HG03571 (cell line): ENCODE data around the gene RSBN1L.
"Not testable (repeated sequence)": the region's sequence is repeated elsewhere in the genome, so short reads cannot be mapped to it uniquely, and the experiment has no call there.

Experiments used
- ATAC-seq: cut with Tn5 transposase; IDR thresholded peaks from one replicate; pipeline ENCODE4 v1.9.1; 2021; ENCODE audit not compliant: unreplicated experiment

The RSBN1L gene

DNA sequence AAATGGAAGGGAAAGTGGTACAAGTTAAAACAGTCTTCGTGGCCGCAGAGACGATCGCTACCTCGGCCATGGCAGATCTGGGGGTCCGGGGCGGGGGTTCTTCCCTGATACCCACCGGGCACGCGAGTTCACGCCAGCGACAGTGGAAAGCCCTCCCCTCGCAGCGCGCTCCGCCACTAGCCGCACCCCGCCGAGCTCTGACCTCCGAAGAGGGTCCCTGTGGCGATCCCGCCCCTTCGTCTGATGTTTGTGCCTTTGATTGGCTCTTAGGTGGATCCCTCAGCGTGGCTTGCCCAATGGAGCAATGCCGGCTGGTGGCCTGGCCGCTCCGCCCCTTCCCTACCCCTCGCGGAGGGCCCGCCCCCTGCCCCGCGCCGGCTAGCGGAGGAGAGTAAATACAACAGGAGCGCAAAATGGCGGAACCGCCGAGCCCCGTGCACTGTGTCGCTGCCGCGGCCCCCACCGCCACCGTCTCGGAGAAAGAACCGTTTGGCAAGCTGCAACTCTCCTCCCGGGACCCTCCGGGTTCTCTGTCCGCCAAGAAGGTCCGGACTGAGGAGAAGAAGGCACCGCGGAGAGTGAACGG, at the start of gene RSBN1L:
Gene RSBN1L (plus strand): TSS at position 403 of the 586 bp plus-strand sequence. CDS start 11 bp downstream, at position 414.
- ATAC-seq = peak; percentile 95

DNA sequence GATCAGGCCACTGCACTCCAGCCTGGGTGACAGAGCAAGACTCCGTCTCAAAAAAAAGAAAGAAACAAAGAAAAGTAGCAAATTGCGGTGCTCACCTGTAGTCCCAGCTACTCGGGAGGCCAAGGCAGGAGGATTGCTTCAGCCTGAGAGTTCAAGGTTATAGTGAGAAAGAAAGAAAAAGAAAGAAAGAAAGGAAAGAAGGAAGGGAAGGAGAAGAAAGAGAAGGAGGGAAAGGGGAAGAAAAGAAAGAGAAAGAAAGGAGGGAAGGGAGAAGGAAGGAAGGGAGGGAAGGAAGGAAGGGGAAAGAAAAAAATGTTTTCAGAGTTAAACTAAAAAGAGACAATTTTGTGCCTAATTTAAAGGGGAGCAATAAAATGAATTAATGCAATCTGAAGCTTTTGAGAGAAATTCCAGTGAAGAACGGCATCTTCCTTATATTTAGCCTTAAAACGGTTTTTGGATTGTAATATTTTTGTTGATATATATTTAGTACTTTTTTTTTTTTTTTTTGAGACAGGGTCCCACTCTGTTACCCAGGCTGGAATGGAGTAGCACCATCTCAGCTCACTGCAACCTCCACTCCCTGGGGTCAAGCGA, 47.4 kb upstream of the RSBN1L start:
- ATAC-seq = no peak

DNA sequence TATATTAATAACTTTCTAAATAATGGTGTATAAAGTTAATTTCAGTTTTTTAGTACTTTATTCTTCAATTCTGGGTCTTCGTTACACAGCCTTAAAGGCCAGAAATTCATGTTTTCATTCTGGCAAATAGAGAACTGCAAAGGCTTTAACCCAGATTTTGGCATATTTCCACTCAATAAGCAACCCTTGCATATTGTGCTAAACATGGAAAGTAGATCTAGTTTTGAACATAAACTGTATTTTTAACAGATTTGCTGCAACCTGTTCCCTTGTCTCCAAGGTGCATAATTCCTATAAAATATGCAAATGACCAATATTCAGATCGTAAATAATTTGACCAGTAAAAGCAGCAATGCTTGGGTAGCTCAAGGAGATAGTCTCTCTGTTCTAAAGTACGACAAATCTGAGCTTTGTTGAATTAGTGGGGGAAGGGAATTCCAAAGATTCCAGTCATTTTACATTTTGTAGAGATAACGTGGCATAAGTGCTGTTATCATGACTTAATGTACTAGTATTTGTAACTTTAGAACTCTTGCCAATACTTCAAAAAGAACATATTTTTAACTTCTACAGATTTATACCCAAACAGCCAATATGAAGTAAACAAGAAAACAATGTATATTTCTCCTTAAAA, 46.4 kb upstream of the RSBN1L start:
- no peak for ATAC-seq

DNA sequence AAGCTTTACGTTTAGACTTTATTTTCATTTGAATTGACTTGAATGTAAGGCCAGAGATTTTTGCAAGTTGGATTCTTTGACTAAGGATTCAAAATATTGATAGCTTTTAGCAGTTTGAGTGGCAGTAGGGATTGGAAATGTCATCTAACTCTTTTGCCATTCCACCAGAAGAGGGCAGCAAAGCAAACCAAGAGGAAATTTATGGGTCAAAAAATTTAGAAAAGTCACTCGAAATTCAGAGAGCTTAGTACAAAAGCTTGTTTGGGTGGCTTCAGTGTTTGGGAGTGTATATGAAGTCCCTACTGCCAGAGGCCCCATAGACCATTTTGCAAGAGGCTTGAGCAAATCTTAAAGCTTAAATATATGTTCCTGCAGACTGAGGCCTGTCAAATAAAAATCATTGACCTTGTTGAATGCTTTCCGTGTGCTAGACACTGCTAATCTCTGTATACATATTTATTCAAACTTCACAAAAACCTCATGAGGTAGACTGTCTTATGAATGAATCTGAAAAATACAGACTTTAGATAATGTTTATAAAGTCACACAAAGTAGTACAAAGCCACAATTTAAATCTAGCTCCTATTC, 44.6 kb upstream of the RSBN1L start:
- no peak for ATAC-seq

DNA sequence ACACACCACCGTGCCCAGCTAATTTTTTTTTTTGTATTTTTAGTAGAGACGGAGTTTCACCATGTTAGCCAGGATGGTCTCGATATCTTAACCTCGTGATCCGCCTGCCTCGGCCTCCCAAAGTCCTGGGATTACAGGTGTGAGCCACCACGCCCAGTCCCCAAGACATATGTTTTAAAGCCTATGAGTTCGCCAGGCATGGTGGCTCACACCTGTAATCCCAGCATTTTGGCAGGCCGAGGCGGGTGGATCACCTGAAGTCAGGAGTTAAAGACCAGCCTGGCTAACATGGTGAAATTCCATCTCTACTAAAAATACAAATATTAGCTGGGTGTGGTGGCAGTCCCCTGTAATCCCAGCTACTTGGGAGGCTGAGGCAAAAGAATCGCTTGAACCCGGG, 43.4 kb upstream of the RSBN1L start:
- ATAC-seq = not testable (repeated sequence)

DNA sequence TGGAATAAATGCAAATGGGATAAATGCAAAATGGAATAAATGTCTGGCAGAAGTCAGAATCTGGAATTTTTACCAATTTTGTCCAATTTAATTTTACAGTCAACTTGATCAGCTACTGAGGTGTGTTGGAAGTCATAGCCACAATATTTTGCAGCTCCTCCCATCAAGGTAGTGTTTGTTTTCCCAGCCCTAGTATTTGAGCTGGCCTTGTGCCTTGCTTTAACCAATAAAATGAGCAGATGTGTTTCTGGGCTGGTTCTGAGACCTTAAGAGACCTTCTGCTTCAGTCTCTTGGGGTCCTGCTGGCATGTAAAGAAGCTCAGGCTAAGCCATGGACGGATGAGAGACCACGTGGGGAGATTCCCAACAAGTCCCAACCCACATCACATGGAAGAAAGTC, 42.7 kb upstream of the RSBN1L start:
- no peak for ATAC-seq

DNA sequence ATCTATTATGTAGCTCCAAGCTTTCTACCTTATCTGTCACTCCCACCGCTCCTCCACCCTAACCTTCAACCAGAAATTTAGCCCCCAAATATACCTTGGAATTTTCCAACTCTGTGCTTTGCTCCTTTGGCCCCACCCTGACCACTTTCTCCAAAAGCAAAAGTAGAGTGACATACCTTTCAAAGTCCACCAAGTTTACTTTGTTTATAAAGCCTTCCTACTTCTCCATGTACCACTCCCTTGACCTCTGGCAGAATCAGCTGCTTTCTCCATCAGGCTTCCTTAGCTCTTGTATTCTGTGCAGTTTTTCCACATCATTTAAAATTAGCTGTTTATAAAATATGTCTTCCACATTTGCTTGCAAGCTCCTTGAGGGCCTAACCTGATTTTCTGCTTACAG, 40.9 kb upstream of the RSBN1L start:
- no peak for ATAC-seq

DNA sequence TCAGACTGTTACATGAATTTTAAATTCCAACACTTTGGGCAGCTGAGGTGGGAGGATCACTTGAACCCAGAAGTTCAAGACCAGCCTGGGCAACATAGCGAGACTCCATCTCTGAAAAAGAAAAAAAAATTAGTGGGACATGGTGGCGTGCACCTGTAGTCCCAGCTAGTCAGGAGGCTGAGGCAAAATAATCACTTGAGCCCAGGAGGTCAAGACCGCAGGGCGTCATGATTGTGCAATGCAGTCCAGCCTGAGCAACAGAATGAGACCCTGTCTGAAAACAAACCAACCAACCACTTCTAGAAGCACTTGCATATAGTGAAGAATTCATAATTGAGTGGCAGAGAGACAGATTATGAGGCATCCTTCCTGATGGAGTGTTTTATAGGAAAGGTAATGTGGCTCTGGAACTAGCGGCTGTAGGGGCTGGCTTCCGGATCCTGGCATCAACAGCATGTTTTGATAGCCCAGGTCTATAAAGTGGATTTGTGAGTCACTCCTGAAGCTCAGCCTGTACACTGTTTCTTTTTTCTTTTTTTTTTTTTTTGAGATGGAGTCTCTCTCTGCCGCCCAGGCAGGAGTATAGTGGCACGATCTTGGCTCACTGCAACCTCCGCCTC, 40.3 kb upstream of the RSBN1L start:
- ATAC-seq = no peak

DNA sequence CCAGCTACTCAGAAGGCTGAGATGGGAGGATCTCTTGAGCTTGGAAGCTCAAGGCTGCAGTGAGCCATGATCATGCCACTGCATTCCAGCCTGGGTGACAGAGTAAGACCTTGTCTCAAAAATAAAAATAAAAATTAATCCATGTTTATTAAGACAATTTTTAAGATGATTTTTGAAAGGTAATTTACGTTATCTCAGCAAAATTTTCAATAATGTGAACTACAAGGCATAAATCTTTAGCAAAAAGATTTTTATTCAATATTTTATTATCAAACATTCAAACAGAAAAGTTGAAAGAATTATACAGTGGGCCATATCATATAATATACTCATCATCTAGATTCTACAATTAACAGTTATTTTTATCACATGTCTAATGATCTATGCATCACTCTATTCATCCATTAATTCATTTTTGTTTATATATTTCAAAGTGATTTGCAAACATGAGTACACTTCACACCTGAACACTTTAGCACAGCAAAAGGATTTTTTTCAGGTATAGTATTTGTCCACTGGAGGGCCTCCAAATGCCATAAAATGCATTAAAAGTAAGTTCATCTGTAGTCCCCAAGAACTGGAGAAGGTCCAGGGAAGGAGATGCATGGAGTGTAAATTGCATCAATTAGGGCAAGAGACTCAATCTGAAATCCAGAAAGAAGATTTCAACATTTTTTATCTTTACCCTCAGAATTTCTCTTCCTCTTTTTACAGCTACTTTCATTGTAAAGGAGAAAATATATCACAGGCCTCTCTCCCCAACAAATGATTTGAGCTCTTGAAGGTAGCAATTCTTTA, 38.6 kb upstream of the RSBN1L start:
- no peak for ATAC-seq

DNA sequence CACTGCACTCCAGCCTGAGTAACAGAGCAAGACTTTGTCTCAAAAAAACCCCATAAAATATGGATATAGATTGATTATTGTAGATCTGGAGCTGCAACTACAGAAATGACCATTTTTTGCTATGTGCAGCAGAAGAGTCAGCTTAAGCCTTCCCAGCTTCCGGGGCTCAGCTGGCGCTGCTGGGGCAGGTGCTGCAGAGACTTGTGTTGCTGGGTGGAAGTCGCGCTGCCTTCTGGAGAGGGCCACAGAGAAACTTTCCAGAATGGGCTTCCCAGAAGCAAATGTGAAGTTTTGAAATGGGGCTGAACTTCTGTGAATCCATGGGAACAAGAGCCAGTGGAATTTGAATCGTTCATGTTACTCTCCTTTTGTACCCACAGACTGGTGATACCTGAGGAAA, 37.3 kb upstream of the RSBN1L start:
- ATAC-seq = no peak

DNA sequence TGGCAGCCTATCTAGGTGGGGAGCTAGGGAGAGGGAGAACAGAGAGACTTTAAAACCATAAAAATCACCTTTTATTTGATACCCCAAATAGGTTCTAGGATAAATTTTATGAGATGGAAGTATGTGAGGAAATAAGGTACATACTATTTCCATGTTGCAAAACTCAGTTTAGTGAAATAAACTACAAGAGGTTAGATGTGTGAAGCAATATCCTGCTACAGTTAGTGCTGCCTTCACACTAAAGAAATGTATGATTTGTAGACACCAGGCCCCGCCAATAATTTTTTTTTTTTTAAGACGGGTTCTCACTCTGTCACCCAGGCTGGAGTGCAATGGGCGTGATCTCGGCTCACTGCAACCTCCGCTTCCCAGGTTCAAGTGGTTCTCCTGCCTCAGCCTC, 34.4 kb upstream of the RSBN1L start:
- no peak for ATAC-seq

DNA sequence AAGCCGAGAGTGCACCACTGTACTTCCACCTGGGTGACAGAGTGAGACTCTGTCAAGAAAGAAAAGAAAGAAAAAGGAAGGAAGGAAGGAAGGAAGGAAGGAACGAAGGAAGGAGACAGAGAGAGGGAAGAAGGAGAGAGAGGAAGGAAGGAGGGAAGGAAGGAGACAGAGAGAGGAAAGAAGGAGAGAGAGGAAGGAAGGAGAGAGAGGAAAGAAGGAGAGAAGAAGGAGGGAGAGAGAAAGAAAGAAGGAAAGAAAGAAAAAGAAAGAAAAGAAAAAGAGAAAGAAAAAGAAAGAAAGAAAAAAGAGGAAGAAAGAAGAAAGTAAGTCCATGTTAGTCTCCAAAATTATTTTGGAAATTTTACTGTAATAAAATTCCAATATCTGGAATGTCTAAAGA, 33.4 kb upstream of the RSBN1L start:
- ATAC-seq = no peak

DNA sequence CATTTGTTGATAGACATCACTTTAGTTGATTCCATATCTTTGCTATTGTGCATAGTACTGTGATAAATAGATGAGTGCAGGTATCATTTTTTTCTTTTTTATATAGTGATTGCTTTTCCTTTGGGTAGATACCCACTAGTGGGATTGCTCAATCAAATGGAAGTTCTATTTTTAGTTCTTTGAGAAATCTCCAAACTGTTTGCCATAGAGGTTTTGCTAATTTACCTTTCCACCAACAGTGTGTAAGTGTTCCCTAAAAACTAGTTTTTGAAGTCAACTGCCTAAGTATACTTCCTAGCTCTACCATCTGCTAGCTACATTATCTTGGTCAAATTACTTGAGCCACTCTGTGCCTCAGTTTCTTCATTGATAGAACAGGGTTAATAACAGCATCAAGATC, 31.5 kb upstream of the RSBN1L start:
- ATAC-seq = no peak

DNA sequence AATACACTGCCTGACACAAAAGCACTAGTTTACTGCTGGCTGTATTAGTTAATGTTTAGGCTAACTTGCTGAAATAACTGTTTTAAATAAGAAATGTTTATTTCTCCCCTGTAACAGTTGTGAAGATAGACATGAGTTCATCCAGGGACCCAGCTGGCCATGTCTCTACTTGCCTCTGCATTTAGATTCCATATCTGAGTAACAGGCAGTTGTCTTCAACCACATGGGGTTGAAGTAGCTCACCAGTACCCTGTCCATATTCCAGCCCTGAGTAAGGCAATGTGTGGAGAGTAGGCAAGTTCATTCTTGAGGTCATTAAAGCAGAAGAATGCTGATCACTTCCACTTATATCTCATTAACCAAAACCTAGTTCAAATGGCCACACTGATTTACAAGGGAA, 31.1 kb upstream of the RSBN1L start:
- no peak for ATAC-seq

DNA sequence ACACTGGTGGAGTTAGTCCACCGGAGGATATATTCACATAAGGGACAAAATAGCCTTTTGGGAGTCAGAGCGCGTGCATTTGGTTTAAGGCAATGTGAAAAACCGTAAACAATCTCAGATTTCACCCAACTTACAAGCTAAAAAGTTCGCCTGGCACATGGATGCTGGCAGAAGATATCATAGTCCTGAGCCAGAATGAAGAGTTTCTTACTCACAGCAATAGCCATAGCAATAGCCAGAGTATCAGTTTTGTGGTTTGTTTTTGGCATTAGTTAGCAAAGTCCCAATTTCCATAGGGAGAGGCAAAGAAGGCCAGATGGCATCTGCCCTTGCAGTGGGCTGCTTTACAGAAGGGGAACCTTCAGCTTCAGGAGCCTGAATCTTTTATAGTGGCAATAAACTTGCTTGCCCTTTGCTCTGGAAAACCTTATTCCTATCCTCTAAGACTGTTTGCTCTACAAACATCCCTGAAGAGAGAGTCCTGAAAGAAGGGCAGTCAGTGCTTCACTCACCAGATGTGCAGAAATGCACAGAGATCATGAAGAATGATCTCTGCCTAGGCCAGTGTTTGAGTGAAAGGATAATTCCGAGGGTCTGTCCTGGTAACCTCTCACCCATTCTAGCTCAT, 28.7 kb upstream of the RSBN1L start:
- no peak for ATAC-seq

DNA sequence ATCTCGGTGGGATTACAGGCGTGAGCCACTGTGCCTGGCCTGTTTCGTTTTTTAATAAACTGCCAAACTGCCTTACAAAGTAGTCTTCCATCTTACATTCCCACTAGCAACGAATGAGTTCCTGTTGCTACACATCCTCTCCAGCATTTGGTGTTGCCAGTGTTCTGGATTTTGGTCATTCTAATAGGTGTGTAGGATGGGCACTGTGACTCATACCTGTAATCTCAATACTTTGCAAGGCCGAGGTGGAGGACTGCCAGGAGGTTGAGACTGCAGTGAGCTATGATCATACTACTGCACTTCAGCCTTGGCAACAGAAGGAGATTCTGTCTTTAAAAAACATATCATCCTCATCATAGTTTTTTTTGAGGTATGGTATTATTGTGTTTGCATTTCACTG, 21.4 kb upstream of the RSBN1L start:
- no peak for ATAC-seq

DNA sequence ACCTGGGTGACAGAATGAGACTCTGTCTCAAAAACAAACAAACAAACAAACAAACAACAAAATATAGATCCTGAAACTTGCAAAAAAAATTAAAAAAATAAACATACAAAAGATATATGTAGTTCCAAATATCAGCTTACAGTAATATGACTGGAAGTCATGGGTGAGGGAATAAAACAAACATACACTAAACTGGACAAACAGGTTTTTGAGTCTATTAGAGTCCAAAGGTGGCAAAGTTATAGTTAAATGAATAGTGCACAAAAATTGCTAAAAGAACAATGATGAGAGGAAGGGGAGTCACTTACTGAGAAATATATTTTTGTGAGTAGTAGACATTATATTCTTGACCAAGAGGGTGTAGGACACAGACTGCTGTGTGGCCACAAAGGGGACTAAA, 16.7 kb upstream of the RSBN1L start:
- ATAC-seq = no peak

DNA sequence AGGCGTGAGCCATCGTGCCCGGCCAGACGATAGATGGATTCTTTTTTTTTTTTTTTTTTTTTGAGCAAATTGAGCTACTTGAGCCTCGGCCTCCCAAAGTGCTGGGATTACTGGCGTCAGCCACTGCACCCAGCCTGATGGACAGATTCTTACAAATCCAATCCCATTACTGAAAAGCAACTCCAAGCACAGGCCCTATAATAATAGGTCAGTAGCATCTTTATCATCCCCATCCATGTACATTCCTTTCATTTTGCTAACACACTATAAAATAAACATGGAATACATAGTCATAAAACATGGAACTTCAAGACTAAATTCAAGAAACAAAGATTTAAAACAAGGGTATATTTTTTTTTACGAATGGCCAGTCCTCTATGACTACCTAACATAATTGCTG, 16.0 kb upstream of the RSBN1L start:
- no peak for ATAC-seq

DNA sequence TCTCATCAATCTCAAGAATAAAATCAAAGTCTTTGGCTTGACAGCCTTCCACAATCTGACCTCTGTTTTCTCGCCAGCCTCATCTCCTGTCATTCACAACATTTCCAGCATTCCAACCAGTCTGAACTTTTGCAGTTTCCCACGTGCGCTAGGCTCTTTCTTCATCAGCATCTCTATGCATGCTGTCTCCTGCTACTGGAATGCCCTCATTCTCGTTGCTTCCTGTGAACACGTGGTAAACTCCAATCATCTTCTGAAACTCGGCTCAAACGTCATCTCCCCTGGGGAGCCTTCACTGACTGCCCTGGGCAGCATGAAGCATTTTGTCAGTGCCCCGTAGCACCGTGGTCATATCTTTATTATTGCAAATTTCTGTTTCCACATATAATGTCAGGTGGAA, 12.2 kb upstream of the RSBN1L start:
- no peak for ATAC-seq

DNA sequence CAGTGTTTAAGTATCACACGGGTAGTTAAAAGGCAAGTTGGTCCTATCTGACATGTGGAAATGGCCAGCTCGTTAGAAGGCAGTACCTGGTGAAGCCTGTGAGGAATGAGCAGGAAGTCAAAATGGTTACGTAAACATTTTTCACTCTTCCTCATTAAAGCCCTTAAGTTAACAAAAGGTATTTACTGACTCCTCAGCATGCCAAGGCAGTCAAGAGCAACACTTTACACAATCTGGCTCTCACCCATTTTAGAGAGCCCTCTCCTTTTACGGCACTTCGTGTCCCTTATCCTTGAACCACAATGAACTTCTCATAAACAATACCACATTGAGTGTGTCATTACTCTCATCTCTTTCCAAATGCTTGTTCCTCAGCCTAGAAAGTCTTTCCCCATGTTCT, 11.0 kb upstream of the RSBN1L start:
- ATAC-seq = no peak
